GM19467 (cell line): ENCODE measurements around the gene CGB7.
"Not testable (repeated sequence)": the region's sequence is repeated elsewhere in the genome, so short reads cannot be mapped to it uniquely, and the experiment has no call there.

Experiments used
- ATAC-seq: cut with Tn5 transposase; IDR thresholded peaks from one replicate; pipeline ENCODE4 v1.9.1; 2021; ENCODE audit warnings: mild to moderate bottlenecking, moderate library complexity; ENCODE audit not compliant: unreplicated experiment

CGB7 gene

DNA sequence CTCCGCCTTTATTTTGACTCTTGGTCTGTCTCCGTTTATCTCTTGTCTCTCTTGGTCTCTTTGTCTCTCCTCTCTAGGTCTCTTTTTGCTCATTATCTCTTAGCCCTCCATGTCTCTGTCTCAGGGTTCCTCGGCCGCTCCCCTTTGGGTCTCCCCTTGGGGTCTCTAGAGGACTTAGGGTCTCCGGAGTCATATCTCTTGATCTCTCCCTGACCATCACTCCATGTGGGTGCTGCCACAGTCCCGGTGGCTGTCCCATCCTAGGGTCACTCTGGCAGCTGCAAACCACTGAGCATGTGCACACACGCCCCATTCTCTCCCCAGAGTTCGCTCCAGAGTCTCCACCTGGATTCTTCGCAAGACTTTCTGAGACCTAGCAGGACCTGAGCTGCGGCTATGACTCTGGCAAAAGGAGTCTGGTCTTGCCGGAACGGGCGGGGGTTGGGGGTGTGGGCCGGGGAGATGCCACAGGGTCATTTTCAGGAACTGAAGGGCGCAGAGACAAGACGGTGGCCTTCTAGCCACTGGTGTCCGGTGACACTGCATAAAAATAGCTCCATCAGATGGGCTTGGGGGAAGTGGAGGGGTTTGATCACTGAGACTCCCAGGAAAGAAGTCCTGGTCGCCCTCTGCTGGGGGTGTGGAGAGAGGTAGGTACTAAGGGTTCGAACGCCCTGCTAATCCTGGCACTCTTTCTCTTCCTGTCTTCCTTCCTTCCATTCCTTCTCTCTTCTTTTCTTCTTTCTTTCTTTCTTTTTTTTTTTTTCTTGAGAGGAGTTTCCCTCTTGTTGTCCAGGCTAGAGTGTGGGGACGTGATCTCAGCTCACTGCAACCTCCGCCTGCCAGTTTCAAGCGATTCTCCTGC is 16.2 kb upstream of the CGB7 start:
- ATAC-seq = no peak

DNA sequence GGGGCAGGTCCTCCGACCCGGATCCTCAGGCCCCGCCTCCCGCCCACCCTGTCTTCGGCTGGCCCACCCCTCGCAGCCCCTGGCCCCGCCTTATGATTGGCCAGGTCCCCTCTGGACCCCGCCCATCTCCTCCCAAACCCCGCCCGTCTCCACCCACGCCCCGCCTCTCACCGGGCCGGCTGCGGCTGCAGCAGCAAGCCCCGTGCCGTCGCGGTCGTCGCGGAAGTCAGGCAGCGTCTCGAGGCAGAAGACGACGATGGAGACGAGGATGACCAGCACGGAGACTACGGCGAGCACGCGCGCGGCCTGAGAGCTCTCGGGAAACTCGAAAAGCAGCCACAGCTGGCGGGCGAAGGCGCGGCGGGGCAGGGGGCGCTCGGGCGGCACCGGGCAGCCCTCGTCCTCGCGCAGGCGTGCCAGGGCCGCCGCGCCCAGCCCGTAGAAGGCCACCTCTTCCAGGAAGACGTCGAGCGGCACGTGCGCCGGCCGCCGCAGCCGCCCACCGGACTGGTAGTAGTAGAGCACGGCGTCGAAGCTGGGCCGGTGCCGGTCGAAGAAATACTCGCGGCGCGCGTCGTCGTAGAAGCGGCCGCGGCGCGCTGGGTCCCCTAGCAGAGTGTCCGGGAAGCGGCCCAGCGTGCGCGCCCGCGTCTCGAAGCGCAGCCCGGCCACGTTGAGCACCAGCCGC is 14.5 kb upstream of the CGB7 start:
- no peak for ATAC-seq

DNA sequence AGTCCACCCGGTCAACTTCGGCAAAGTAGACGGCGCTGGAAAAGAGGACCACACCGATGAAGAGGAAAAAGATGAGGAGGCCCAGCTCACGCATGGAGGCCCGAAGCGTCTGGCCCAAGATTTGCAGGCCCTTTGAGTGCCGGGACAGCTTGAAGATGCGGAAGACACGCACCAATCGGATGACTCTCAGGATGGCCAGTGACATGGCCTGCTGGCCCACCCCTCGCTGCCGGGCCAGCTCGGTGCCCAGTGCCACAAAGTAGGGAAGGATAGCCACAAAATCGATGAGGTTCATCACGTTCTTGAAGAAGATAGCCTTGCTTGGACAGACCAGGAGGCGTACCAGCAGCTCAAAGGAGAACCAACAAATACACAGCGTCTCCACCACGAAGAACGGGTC is 12.9 kb upstream of the CGB7 start:
- no peak for ATAC-seq

DNA sequence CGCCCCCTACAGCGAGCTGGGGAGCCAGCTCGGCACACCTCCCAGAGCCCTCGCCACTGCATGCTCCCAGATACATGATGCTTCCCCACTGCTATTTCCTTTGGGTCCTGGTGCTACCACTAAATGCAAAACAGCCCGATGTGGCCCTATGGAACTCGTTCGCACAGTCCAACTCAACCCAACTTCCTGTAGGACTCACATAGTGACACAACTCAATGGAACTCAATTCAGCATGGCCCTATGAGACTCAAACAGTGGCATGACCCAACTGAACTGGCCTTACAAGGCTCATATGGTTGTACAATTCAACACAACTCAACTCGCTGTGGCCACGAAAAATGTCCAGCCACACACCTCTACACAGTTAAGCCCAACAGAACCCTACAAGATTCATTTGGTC is 11.5 kb upstream of the CGB7 start:
- ATAC-seq = no peak

DNA sequence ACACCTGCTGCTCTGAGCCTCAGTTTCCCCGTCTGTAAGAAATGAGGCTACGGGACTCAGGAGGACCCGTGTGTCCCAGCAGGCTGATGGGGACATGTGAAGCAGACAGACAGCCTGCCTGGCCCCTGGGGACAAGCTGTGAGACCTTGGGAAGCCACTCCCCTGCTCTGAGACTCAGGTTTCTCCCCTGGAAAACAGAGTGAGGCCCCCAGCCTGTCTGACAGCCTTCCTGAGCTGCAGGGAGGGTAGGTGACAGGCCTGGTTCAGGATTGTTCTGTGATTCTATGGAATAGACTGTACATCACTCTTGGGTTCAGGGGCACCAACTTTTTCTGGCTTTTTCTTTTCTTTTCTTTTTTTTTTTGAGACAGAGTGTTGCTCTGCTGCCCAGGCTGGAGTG is 10.0 kb upstream of the CGB7 start:
- ATAC-seq = no peak

DNA sequence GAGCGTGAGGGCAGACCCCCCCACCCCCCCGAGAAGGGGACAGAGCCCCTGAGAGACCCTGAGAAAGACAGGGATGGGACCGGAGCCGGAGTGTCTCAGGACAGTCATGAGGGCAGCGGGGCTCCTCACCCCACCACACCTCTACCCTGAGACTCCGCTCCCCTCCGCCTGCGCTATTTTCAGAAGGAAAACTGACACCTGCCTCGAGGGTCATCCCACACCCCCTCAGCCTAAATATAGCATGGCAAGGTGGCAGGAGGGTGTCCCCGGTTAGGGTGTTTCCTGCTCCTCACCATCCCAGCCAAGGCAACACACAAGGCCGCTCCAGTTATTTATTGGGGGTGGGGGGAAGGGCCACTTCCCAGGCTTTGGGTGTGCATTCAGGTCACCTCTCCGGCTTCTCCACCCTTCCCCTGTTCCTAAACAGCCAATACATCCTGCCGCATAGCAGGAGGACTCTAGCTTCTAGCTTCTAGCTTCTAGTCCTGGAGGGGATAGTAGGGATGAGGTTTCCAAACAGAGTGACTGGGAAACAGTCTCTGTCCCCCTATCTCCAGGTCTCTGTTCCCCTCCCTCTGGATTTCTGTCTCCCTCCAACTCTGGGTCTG is 8.5 kb upstream of the CGB7 start:
- no peak for ATAC-seq

DNA sequence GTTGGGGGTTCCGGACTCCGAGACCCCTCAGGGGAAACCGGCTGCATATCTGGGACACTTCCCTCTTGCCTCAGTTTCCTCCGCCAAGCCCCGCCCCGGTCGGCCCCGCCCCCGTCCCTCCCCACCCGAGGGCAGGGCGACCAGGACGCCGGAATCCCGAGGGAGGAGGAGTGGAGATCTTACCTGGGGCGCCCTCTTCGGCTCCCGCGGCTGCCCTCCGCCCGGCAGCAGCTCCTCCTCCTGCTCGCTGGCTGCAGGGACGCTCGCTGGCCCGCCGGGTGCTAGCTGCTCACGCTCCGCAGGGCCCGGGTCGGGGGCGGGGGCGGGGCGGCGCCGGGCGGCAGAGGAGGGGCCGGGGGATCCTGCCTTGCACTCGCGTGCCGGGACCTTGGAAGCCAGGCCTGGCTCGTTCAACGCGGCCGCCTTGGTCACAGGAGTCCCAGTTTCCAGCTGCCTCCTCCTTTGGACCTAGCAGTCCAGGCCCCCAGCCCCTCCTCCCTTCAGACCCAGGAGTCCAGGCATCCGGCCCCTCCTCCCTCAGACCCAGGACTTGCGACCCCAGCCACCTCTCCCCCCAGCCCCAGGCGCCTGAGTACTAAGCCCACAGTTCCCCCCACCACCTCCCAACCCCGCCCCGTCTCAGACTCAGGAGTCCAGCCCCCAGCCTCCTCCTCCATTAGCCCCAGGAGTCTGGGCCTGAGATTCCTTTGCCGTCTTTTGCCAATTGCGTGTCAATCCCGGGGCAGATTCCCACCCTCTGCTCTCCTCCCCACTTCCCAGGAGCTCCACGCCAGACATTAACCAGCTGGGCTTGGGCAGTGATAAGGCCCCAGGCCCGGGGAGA is 7.4 kb upstream of the CGB7 start, which contains the start of gene NTF4:
TSS of gene NTF4 (minus strand) at position 51 of the 844 bp plus-strand sequence. CDS start 2,821 bp downstream, outside the sequence.
- no peak for ATAC-seq

DNA sequence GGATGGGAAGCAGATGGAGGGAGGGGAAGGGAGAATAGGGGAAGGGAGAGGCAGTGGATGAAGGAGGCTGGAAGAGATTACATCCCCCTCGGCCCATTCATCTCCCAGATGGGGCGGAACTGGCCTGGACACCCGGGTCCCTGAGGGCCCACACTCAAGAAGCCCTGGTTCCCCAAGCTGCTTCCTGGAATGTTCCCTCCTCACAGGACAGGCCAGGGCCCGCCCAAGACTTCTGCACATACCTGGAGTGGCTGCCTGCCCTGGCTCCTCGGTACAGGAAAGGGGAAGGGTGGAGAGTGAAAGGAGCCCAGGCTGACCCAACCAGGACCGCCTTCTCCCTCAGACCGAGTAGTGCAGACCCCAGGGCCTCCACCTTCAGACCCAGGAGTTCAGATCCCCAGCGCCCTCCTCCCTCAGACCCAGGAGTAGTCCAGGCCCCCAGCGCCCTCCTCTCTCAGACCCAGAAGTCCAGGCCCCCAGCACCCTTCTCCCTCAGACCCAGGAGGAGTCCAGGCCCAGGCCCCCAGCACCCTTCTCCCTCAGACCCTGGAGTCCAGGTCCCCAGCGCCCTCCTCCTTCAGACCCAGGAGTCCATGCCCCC is 6.6 kb upstream of the CGB7 start:
- no peak for ATAC-seq

DNA sequence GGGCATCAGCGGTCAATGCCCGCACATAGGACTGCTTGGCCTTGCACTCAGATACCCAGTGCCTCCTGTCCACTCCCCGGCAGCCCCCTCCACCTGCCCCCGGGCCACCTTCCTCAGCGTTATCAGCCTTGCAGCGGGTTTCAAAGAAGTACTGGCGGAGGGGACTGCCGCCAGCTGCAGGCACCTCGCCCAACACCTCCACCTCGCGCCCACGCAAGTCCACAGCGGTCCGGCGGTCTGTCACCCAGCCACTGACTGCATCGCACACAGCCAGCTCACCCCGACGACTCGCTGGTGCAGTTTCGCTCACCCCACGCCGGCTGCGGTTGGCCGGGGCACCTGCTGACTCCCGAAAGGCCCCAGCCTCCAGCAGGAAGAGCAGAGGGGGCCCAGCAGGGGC is 3.9 kb upstream of the CGB7 start:
- no peak for ATAC-seq

DNA sequence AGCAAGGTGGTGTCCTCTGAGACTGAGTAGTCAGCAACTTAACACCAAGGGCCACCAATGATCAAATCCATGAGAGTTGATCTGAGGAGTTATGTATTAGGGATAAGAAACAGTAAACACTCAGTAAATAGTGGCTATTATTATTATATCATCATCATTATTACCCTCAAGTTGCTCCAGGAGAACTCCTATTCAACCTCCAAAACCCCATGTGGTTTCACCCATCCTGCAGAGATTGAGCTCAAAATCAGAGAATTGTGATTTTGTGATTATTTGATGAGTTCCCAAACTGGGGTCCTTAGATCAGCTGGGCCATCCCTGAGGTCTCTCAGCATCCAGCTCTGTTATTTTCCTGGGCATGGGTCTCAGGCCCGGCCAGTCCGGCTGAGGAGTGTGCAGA is 3.5 kb upstream of the CGB7 start:
- ATAC-seq = no peak

DNA sequence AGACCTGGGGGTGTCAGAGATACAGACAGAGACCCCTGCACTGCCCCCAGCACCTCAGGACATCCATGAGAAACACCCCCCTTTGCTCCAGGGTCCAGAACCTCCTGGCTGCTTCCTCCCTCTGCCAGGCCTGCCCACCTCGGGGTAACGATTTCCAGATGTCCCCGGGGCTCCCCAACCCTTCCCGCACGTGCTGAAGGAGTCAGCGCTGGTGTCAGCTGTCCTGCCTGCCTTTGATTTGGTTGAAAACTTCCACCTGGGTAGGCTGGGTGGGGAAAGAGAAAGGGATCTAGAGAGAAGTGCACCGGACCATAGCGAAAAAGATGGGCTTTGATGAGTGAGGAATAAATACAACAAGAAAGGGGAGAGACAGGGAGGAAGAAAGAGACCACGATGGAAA is 1.5 kb upstream of the CGB7 start:
- no peak for ATAC-seq

DNA sequence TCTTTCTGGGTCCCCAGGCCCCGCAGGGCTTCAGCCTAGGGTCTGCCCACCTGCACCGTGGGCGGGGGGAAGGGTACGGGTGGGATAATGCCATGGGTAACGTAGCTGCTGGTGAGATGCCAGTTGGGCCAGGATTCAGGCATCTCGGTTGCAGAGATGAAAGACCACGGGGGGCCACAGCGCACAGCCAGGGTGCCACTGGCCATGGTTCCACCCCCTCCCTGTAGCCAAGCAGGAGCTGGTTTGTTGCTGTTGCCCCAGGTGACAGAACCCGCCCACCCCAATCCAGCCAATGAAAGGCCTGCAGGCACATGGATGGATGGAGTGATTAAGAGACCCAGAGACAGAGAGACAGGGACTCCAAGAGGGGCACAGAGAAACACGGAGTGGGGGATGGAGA is 1.0 kb upstream of the CGB7 start:
- ATAC-seq = no peak

DNA sequence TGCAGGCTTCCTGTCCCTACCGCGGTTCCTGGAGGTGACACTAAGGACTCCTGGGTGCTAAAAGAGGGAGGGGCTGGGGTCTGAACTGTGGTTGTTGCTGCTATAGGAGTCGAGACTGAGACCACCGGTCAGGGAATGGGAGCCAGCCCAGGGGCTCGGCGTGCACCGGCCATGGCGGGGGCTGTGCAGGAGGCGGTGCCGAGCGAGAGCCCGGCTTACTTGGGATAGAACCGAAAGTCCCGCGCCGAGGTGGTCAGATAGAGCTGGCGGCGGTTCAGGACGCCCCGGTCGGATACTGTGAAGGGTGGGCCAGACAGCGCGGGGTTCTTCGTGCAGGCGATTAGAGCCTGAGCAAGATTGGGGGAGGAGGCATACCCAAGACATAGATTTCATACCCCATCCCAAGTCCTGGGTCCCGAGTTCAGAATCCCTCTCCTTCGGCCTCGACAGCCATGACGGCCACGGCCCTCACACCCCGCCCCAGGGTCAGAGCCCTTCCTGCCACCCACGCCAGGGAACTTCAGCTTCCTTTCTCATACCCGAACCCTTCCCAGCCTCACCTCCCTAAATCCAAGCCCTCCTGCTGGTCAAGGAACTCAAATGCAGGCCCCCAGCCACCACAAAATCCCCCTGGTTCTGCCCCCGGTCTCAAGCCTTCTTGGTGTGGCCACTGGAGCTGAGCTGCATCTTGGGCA is 500 bp downstream of the CGB7 start:
- not testable (repeated sequence) for ATAC-seq

DNA sequence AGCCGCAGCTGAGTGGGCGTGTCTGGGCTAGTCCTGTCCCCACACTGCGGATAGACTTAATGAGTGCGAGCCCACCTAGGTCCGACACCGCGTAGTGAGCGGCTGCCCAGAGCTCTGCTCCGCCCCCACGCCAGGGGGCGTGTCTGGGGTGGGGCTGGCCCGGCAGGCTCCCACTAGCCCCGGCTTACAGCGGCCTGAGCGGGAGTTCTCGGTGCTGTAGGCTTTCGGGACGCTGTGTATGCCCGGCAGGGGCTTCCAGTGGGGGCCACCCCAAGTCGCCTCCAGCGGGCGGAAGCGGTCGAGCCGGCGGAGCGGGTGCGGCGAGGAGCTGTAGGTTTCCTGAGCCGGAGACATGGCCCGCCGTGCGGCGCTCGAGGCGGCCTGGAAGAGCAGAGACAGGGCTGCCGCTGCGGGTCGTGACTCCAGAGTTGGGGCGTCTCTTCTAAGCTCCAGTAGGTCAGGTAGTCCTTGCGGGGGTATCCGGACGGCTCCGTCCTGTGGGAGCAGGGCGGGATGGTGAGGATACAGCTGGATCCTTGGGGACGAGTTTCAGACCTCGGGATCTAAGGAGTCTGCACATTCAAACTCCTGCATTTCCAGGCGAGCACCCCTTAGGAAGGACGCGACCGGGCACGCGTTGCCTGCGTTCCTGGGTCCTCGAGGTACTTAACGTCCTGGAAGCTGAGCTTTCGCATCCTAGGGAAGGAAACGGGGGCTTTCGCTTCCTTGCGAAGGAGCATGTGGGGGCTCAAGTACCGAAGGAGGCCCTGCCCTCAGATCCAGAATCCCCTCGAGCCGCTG is 1.2 kb downstream of the CGB7 start:
- ATAC-seq = no peak

DNA sequence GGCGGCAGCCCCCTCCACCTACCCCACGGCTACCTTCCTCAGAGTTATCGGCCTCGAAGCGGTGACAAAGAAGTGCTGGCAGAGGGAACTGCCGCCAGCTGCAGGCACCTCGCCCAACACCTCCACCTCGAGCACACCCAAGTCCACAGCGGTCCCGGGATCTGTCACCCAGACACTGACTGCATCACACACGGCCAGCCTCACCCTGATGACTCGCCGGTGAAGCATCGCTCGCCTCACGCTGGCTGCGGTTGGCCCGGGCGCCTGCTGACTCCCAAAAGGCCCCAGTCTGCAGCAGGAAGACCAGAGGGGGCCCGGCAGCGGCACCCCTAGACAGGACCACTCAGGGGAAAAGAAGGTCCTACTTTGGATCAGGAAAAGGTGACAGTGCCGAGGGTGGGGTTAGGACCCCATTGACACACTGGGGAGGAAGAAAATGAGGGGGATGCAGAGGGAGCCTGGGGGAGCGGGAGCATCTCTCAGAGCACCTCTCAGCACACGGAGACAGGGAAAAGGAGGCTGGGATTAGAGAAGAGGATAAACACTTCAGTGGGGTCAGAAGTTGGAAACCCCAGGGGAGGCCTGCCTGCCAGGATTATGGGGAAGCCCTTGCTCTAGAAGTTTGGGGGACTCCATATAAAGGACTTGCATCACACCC is 7.0 kb downstream of the CGB7 start:
- not testable (repeated sequence) for ATAC-seq

DNA sequence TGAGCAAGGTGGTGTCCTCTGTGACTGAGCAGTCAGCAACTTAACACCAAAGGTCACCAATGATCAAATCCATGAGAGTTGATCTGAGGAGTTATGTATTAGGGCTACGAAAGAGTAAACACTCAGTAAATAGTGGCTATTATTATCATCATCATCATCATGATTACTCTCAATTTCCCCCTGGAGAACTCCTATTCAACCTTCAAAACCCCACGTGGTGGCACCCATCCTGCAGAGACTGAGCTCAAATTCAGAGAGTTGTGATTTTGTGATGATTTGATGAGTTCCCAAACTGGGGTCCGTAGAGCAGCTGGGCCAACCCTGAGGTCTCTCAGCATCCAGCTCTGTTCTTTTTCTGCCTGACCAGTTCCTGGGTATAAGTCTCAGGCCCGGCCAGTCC is 7.7 kb downstream of the CGB7 start:
- not testable (repeated sequence) for ATAC-seq

DNA sequence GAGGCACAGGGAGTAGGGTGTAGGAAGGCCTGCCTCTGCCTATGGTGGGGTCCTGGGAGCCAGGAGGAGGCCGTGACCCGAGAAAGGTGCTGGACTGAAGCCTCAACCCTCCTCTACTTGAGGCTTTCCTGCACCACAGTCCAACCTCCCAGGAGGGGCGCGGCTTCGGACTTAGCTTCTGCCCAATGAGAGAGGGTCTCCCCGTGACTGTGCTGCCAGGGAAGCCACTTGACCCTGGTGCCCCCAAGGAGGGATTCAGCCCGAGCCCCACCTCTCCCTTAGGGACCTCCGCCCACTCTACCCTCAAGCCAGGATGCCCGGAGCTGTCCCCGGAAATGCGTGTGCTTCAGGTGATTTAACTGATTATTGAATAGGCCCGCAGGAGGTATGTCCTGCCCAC is 8.5 kb downstream of the CGB7 start, which contains the start of gene CGB8:
TSS of gene CGB8 (minus strand) at position 101 of the 400 bp plus-strand sequence. CDS start 372 bp downstream, outside the sequence.
- ATAC-seq = not testable (repeated sequence)

DNA sequence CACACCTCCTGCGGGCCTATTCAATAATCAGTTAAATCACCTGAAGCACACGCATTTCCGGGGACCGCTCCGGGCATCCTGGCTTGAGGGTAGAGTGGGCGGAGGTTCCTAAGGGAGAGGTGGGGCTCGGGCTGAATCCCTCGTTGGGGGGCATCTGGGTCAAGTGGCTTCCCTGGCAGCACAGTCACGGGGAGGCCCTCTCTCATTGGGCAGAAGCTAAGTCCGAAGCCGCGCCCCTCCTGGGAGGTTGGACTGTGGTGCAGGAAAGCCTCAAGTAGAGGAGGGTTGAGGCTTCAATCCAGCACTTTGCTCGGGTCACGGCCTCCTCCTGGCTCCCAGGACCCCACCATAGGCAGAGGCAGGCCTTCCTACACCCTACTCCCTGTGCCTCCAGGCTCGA is 14.0 kb downstream of the CGB7 start, which contains the start of gene CGB5:
TSS of gene CGB5 (plus strand) at position 301 of the 400 bp plus-strand sequence. CDS start 362 bp downstream, outside the sequence.
- not testable (repeated sequence) for ATAC-seq
